ENCODE measurements around the gene CCDC141. TPM values are rescaled to one million over a fixed set of nuclear protein-coding genes. Genes with fewer than 3 reads are reported as not detected.

CCDC141 gene
- total RNA-seq, 4 donors from 2014 or later: 5.5 to 18.9 (median 12.5) TPM

DNA sequence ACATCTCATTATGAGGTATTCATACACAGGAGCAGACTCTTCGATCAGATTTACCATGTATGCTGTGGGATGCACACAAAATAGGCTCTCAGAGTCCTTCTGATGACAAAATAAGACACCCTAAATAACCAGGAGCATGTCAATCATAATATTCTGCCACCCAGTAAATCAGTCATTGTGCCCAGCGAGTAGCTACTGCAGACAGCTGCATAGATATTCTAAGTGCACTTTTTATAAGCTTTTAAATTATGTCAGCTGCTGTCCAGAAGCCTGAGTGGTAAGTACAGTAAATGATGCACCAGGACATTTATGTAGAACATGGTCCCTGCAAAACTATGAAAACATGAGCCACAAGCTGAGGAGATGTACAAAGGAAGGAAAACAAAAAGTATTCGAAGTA is 102.9 kb downstream of the CCDC141 start:
- ATAC-seq (ENCODE audit: low FRiP score): no peak
- TF ChIP-seq, protein P1, sequence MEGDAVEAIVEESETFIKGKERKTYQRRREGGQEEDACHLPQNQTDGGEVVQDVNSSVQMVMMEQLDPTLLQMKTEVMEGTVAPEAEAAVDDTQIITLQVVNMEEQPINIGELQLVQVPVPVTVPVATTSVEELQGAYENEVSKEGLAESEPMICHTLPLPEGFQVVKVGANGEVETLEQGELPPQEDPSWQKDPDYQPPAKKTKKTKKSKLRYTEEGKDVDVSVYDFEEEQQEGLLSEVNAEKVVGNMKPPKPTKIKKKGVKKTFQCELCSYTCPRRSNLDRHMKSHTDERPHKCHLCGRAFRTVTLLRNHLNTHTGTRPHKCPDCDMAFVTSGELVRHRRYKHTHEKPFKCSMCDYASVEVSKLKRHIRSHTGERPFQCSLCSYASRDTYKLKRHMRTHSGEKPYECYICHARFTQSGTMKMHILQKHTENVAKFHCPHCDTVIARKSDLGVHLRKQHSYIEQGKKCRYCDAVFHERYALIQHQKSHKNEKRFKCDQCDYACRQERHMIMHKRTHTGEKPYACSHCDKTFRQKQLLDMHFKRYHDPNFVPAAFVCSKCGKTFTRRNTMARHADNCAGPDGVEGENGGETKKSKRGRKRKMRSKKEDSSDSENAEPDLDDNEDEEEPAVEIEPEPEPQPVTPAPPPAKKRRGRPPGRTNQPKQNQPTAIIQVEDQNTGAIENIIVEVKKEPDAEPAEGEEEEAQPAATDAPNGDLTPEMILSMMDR (IDR thresholded peaks at IDR 0.05): no peak

DNA sequence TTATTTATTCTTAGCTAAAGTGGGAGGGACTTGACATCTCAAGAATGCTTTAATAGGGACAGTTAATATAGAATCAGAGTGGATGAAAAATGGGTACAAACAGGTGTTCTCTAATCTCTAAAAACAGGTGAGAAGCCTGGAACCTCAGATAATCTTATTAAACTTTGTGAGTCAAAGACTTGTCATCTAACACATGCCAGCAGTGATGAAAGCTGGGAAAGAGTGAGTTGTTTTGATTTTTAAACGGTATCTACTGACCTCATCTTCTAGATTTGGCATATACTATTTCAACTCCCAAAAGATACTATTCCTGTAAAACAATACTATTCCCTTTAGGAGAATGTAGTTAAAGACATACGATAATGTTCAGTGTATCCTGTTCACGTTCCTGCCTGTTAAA is 103.4 kb downstream of the CCDC141 start:
- no peak for DNase-seq (ENCODE audit: low spot score)
- TF ChIP-seq, protein P1 (IDR thresholded peaks at IDR 0.05): no peak
- ATAC-seq (ENCODE audit: low FRiP score): no peak

More for the DNA sequence above, 102.9 kb downstream of the CCDC141 start:
- DNase-seq (ENCODE audit: low spot score): no peak

DNA sequence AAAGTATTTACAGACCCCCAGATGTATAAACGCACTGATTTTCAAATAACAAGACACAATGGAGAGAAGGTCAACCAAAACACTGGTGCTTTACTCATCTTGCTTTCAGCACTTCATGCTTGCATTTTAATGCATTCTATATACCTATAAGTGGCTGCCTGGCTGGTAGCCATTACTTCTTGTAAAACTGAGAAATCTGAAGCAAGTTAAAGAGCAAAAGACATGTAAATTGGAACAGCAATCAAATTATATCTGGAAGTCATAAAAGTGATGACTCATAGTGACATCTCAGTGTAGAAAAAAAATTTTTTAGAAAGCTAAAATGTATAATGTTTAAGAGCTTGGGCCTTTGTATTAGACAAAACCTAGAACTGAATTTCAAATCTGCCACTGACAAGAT is 106.2 kb downstream of the CCDC141 start:
- no peak for DNase-seq (ENCODE audit: low spot score)
- TF ChIP-seq, protein P1 (IDR thresholded peaks at IDR 0.05): no peak
- no peak for ATAC-seq (ENCODE audit: low FRiP score)

DNA sequence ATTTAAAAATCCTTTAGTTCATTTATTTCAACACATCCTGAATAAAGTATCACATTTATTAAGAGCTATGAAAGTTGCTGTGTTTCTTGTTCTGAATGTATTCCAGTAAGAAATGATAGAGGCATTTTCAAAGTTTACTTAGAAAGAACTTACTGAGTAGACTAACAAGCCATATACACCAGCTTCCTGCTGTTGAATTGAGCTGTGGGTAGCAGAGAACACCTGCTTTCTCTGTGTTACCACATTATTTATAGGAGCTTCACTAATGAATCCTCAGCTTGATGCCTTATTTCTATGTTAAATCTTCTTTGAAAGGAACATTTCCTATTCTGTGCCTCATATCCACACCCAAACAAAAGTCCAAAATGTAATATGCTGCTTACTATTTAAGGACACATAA is 115.4 kb downstream of the CCDC141 start:
- ATAC-seq (ENCODE audit: low FRiP score) (no peak), DNase-seq (ENCODE audit: low spot score) (no peak)
- TF ChIP-seq, protein P1 (IDR thresholded peaks at IDR 0.05): no peak

DNA sequence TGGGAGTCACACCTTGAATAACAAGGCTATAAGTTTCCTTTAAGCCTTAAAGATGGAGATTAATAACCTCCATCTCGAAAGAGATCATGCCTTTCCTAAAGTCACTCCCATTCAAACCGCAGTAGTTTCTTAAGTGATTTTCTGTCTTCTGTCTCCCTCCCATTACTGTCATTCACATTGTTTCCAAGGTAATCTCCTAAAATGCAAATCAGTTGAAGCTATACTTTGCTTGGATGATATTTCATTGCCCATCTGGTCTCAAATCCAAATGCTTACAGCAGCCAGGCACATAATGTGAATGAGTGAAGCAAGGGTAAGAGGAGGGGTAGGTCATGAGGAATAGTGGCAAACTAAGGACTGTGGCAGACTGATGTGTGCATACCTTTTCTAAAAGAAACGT is 116.4 kb downstream of the CCDC141 start:
- ATAC-seq (ENCODE audit: low FRiP score) (no peak), DNase-seq (ENCODE audit: low spot score) (no peak)
- TF ChIP-seq, protein P1 (IDR thresholded peaks at IDR 0.05): no peak

DNA sequence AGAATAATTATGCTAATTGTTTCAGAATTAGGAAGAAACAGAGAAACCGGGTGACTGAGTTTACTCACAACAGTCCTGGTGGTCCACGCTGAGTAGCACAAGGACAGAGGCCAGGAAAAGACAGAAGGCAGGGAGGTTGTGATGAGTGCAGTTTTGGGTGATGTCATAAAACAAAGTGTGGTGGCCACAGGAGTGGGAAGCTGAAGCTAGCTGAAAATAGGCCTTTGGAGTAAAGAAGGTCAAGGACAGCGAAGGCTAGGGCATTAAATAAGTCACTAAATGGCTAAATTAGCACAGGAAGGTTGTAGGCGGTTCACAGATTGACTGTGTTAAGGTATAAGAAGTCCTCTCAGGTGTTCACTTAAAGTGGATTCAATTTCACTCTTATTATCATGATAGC is 121.9 kb downstream of the CCDC141 start:
- TF ChIP-seq, protein P1 (IDR thresholded peaks at IDR 0.05): no peak
- ATAC-seq (ENCODE audit: low FRiP score) (no peak), DNase-seq (ENCODE audit: low spot score) (no peak)

DNA sequence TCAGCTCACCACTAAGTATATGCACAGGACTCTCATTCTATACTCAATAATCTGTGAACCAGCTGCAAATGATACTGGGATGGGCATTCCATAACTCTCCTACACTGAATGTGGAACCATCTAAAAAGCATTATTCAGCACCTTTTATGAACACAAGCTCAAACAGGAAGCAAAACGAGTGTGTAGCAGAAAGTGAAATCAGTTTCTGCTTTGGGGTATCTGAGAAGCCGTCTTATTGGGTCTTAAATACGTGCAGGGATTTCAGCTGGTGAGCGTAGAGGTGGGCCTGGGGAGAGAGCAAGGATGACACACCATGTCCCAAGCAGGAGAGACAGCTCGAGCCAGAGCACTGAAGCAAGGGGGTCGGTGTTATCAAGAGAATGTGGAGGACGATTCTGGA is 122.8 kb downstream of the CCDC141 start:
- no peak for ATAC-seq (ENCODE audit: low FRiP score)
- DNase-seq (ENCODE audit: low spot score): no peak
- TF ChIP-seq, protein P1 (IDR thresholded peaks at IDR 0.05): no peak
